Measurements from ENCODE around the gene SNX7. TPM values are rescaled to one million over a fixed set of nuclear protein-coding genes. Genes with fewer than 3 reads are reported as not detected.

SNX7 gene
- total RNA-seq, 4 donors from 2014 or later: 0.75 to 3.3 (median 2.4) TPM

DNA sequence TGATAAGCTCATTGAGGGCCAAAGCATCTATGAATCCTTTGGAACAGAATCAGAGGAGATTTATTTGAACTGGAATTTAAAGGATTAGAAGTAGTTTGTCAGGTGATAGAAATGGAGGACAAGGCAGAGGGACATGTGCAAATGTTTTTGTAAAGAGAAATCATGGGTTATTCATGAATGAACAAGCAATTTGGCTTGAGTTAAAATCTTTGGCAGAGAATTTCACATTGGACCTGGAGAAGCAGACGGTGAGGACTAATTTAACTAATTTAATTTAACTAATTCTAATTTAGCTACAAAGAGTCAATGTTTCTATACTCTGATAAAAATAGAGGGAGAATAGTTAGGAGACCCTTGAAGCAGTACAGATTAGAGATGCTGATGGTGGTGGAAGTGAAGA is 36.3 kb downstream of the SNX7 start:
- TF ChIP-seq POLR2A (IDR thresholded peaks at IDR 0.05): no peak
- TF ChIP-seq, protein P1, sequence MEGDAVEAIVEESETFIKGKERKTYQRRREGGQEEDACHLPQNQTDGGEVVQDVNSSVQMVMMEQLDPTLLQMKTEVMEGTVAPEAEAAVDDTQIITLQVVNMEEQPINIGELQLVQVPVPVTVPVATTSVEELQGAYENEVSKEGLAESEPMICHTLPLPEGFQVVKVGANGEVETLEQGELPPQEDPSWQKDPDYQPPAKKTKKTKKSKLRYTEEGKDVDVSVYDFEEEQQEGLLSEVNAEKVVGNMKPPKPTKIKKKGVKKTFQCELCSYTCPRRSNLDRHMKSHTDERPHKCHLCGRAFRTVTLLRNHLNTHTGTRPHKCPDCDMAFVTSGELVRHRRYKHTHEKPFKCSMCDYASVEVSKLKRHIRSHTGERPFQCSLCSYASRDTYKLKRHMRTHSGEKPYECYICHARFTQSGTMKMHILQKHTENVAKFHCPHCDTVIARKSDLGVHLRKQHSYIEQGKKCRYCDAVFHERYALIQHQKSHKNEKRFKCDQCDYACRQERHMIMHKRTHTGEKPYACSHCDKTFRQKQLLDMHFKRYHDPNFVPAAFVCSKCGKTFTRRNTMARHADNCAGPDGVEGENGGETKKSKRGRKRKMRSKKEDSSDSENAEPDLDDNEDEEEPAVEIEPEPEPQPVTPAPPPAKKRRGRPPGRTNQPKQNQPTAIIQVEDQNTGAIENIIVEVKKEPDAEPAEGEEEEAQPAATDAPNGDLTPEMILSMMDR (IDR thresholded peaks at IDR 0.05 in 4 of 5, conservative IDR thresholded peaks at IDR 0.05 in 1 of 5): no peak
- no peaks in the 10 kb centered on the region for H3K36me3 ChIP-seq
- no peaks in the 10 kb centered on the region for H3K4me1 ChIP-seq
- H3K9me3 ChIP-seq: no peaks in the 10 kb centered on the region
- in situ Hi-C loops (cut with MboI; ENCODE audit: low sequenced_read_pairs in 4 of 4) (no loop called here), intact Hi-C loops (cut with DNase I; ENCODE audit: low total_unique reads) (no loop called here)
- no peak overlapping the region for H3K27ac ChIP-seq
- no peaks in the 10 kb centered on the region for H3K27me3 ChIP-seq
- ATAC-seq: no peak
- H3K4me3 ChIP-seq: no peak overlapping the region
- DNase-seq: no peak

DNA sequence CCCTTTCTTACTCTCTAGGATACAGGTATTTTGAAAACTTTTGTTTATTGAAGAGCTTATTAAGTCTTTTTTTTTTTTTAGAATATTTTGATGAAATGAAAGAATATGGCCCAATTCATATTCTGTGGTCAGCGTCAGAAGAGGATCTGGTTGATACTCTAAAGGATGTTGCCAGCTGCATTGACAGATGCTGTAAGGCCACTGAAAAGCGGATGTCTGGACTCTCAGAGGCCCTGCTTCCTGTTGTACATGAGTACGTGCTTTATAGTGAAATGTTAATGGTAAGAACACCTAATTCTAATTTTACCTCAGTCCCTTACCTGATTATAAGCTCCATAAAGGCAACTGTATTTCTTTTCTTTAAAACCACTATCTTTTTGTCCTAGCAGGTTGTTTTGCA is 37.1 kb downstream of the SNX7 start:
- DNase-seq (no peak), ATAC-seq (no peak)
- in situ Hi-C loops (cut with MboI; ENCODE audit: low sequenced_read_pairs in 4 of 4): no loop called here
- intact Hi-C loops (cut with DNase I; ENCODE audit: low total_unique reads): no loop called here
- H3K36me3 ChIP-seq: no peaks in the 10 kb centered on the region
- H3K4me3 ChIP-seq: no peak overlapping the region
- H3K4me1 ChIP-seq: no peaks in the 10 kb centered on the region
- H3K9me3 ChIP-seq: no peaks in the 10 kb centered on the region
- H3K27ac ChIP-seq: no peak overlapping the region
- TF ChIP-seq, protein P1 (IDR thresholded peaks at IDR 0.05 in 4 of 5, conservative IDR thresholded peaks at IDR 0.05 in 1 of 5): no peak
- TF ChIP-seq POLR2A (IDR thresholded peaks at IDR 0.05): no peak
- no peaks in the 10 kb centered on the region for H3K27me3 ChIP-seq

DNA sequence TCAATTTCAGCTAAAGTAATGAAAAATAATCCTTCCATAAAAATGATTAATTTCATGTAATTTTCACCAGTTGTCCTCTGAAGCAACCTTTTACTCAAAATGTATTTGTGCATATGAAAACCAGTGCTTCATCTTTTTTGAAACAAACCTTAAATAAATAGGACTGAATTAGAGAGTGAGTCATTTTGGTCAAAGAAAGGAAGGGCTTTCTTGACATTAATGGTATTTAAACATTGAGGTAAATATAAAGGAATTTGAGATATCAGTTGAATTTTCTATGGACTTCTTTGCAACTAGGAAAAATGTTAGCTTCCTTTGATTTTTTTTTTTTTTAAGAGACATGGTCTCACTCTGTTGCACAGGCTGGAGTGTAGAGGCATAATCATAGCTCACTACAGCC is 38.7 kb downstream of the SNX7 start:
- no peaks in the 10 kb centered on the region for H3K9me3 ChIP-seq
- no peak overlapping the region for H3K27ac ChIP-seq
- no peaks in the 10 kb centered on the region for H3K4me1 ChIP-seq
- no peaks in the 10 kb centered on the region for H3K27me3 ChIP-seq
- ATAC-seq: no peak
- no peak for DNase-seq
- intact Hi-C loops (cut with DNase I; ENCODE audit: low total_unique reads) (no loop called here), in situ Hi-C loops (cut with MboI; ENCODE audit: low sequenced_read_pairs in 4 of 4) (no loop called here)
- H3K4me3 ChIP-seq: no peak overlapping the region
- TF ChIP-seq, protein P1 (IDR thresholded peaks at IDR 0.05 in 4 of 5, conservative IDR thresholded peaks at IDR 0.05 in 1 of 5): no peak
- TF ChIP-seq POLR2A (IDR thresholded peaks at IDR 0.05): no peak
- no peaks in the 10 kb centered on the region for H3K36me3 ChIP-seq

DNA sequence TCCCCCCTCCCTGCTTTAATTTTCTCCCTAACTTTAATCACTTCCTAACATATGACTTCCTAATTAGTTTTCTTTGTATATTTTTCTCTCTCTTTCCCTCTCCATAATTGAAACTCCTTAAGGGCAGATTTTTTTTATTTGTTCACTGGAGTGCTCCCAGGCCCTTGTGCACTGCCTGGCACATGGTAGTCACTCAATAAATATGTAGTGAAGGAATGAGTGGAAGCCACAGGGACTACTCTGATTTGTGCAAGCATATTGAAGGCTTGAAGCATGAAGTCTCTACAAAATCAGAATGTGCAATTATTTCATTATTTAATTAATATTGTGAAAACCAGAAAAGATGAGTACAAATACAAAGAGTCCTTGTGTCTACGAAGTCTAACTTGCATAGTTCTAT is 41.5 kb downstream of the SNX7 start:
- Histone ChIP-seq H3K9me3 (no peaks in the 10 kb centered on the region), H3K4me3 (no peak overlapping the region), H3K27me3 (no peaks in the 10 kb centered on the region), H3K36me3 (no peaks in the 10 kb centered on the region), H3K27ac (no peak overlapping the region), H3K4me1 (no peaks in the 10 kb centered on the region)
- no peak for DNase-seq
- no peak for TF ChIP-seq POLR2A (IDR thresholded peaks at IDR 0.05)
- TF ChIP-seq, protein P1 (IDR thresholded peaks at IDR 0.05 in 4 of 5, conservative IDR thresholded peaks at IDR 0.05 in 1 of 5): no peak
- ATAC-seq: no peak
- in situ Hi-C loops (cut with MboI; ENCODE audit: low sequenced_read_pairs in 4 of 4): no loop called here
- intact Hi-C loops (cut with DNase I; ENCODE audit: low total_unique reads): no loop called here

DNA sequence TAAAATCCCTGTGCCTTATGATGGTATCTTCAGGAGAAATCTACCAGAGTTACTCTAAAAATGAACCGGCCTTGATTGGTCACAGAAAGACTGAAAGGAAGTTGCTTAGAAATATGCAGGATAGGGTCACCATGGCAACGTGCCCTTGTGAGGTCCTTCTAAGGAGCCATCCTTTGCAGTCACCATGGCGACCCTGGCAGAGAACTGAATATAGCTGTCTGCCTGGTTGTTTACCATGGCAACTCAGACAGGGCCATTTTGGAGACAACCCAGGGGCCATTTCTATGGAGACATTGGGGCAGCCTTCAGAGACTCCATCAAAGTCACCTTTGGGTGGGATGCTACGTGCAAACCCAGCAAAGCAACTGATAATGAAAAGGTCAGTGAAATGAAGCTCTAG is 43.0 kb downstream of the SNX7 start:
- in situ Hi-C loops (cut with MboI; ENCODE audit: low sequenced_read_pairs in 4 of 4) (no loop called here), intact Hi-C loops (cut with DNase I; ENCODE audit: low total_unique reads) (no loop called here)
- no peak overlapping the region for H3K4me3 ChIP-seq
- DNase-seq: no peak
- no peak for ATAC-seq
- H3K27me3 ChIP-seq: no peaks in the 10 kb centered on the region
- TF ChIP-seq, protein P1 (IDR thresholded peaks at IDR 0.05 in 4 of 5, conservative IDR thresholded peaks at IDR 0.05 in 1 of 5): no peak
- TF ChIP-seq POLR2A (IDR thresholded peaks at IDR 0.05): no peak
- no peaks in the 10 kb centered on the region for H3K4me1 ChIP-seq
- H3K9me3 ChIP-seq: no peaks in the 10 kb centered on the region
- no peaks in the 10 kb centered on the region for H3K36me3 ChIP-seq
- no peak overlapping the region for H3K27ac ChIP-seq
